Endodermal cell (in vitro differentiated cells): Measurements from ENCODE around the gene SH3TC1. TPM values are rescaled to one million over a fixed set of nuclear protein-coding genes. Genes with fewer than 3 reads are reported as not detected.

Experiments
- DNase-seq: peaks from one replicate; pipeline ENCODE4 v3.0.0-alpha.2; 2017
- H3K27ac ChIP-seq: 2 replicates; pipeline ENCODE4 v1.5.1; 2013; ENCODE audit warnings: mild to moderate bottlenecking, low read depth, low read length, moderate library complexity
- H3K27me3 ChIP-seq: 2 replicates; pipeline ENCODE4 v1.6.1; 2013; ENCODE audit warnings: mild to moderate bottlenecking, low read length, moderate library complexity; ENCODE audit not compliant: insufficient read depth, control insufficient read depth, poor library complexity, severe bottlenecking
- H3K36me3 ChIP-seq: 2 replicates; pipeline ENCODE4 v1.7.0; 2013; ENCODE audit warnings: mild to moderate bottlenecking, low read length, moderate library complexity; ENCODE audit not compliant: control insufficient read depth, insufficient read depth
- H3K4me1 ChIP-seq: one replicate; pipeline ENCODE4 v1.7.0; 2013; ENCODE audit warnings: low read length; ENCODE audit not compliant: control insufficient read depth, insufficient read depth
- H3K4me3 ChIP-seq: 2 replicates; pipeline ENCODE4 v1.5.1; 2013; ENCODE audit warnings: mild to moderate bottlenecking, low read length, moderate library complexity
- H3K9ac ChIP-seq: 2 replicates; pipeline ENCODE4 v1.6.1; 2013; ENCODE audit warnings: mild to moderate bottlenecking, low read length, moderate library complexity; ENCODE audit not compliant: poor library complexity, severe bottlenecking; ENCODE audit errors: extremely low read depth
- H3K9me3 ChIP-seq: 2 replicates; pipeline ENCODE4 v1.6.1; 2013; ENCODE audit warnings: mild to moderate bottlenecking, low read length, moderate library complexity; ENCODE audit not compliant: control insufficient read depth
- H3K27ac Mint-ChIP-seq: 2 replicates; pipeline ENCODE4 v1.8.0; 2020; ENCODE audit warnings: mixed read lengths
- H3K27me3 Mint-ChIP-seq: 2 replicates; pipeline ENCODE4 v1.8.0; 2021; ENCODE audit warnings: mild to moderate bottlenecking, mixed read lengths; ENCODE audit not compliant: insufficient read depth
- H3K36me3 Mint-ChIP-seq: 2 replicates; pipeline ENCODE4 v1.8.0; 2020; ENCODE audit warnings: low read depth, mixed read lengths
- H3K4me1 Mint-ChIP-seq: 2 replicates; pipeline ENCODE4 v1.8.0; 2020; ENCODE audit warnings: mixed read lengths
- H3K4me3 Mint-ChIP-seq: 2 replicates; pipeline ENCODE4 v1.8.0; 2020; ENCODE audit warnings: mild to moderate bottlenecking, moderate library complexity, mixed read lengths
- H3K9me3 Mint-ChIP-seq: 2 replicates; pipeline ENCODE4 v1.8.0; 2020; ENCODE audit warnings: mild to moderate bottlenecking, mixed read lengths
- CTCF ChIP-seq: fragments of 200-600 bp; sonication (generic); conservative IDR thresholded peaks from 2 replicates; pipeline ENCODE4 v1.5.0; 2021; ENCODE audit warnings: antibody characterized with exemption, mild to moderate bottlenecking
- WGBS, 2 experiments: methylation state at CpG; one replicate each; pipeline versions ENCODE4 v1.1.5 to v1.1.7; 2013; ENCODE audit warnings: missing lambda C conversion rate in 2 of 2, mixed read lengths in 1 of 2; ENCODE audit not compliant: insufficient coverage in 1 of 2, insufficient read length in 1 of 2; 5-methylcytosine and 5-hydroxymethylcytosine counted together
- total RNA-seq, 2 donors: library from RNA; stranded (reverse); fragmentation: NEBNext Ultra II Directional in 1 of 2; extraction: Animal tissue kit (Norgen Biotek cat#: 25700) in 1 of 2; gene quantifications; 2 replicates in 1 of 2; 3 replicates in 1 of 2; pipeline ENCODE4 v1.2.1, GENCODE V29; 2021

The SH3TC1 gene
- total RNA-seq, 2 donors from 2014 or later = 1.9 to 2.6 TPM

DNA sequence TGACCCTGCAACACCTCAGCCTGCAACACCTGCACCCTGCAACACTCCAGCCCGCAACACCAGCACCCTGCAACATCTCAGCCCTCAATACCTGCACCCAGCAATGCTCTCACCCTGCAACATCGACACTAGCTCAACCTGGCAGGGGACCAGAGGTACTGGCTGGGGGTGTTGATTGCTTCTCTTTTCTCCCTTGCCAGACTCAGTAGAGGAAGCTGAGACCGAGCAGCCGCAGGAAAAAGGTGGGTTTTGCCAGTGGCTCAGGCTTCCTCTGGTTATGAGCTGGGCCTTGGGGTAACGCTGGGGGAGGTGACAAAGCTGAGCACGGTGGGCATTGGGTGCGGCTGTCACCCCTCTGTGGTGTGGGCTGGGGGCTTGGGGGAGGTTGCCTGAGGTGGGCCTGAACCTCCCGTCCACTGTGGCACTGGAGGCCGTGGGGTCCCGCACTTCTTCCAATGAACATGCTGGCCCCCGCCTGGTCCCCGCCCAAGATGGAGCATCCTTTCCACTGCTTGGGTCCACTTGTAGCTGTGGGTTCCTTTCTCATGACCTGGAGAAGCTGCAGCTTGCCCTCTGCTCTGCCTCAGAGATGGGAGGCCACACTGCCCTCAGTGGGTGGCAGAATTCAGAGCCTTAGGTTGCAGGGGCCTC lies 26.0 kb downstream of the SH3TC1 start:
- no peak for DNase-seq
- Histone ChIP-seq H3K27me3 (no peaks in the 10 kb centered on the region), H3K4me3 (peak overlapping the region; percentile 10), H3K9me3 (no peaks in the 10 kb centered on the region), H3K36me3 (no peaks in the 10 kb centered on the region), H3K9ac (no peak overlapping the region), H3K27ac (no peak overlapping the region), H3K4me1 (peaks cover 13% of the 10 kb centered on the region)
- Mint-ChIP-seq H3K4me1 (peaks cover 21% of the 10 kb centered on the region), H3K4me3 (peak overlapping the region; percentile 37), H3K9me3 (no peaks in the 10 kb centered on the region), H3K36me3 (no peaks in the 10 kb centered on the region), H3K27me3 (no peaks in the 10 kb centered on the region), H3K27ac (peak overlapping the region; percentile 95)
- WGBS, 2 experiments = 87 to 96% methylated on average over 4 to 12 of the region's 12 CpGs
- no peak for TF ChIP-seq CTCF

- H3K27me3 Mint-ChIP-seq = no peaks in the 10 kb centered on the region
- Histone ChIP-seq H3K27me3 (no peaks in the 10 kb centered on the region), H3K4me1 (peaks cover 13% of the 10 kb centered on the region), H3K9ac (no peak overlapping the region), H3K9me3 (no peaks in the 10 kb centered on the region), H3K27ac (no peak overlapping the region), H3K4me3 (peak overlapping the region; percentile 10), H3K36me3 (no peaks in the 10 kb centered on the region)
- H3K4me3 Mint-ChIP-seq = peak overlapping the region; percentile 37
- no peaks in the 10 kb centered on the region for H3K9me3 Mint-ChIP-seq
- peak; percentile 84 for DNase-seq
- H3K4me1 Mint-ChIP-seq = peaks cover 21% of the 10 kb centered on the region
- no peak for TF ChIP-seq CTCF
- H3K36me3 Mint-ChIP-seq = no peaks in the 10 kb centered on the region
- 11 to 16% methylated on average over 3 to 10 of the region's 10 CpGs for WGBS, 2 experiments
- peak overlapping the region; percentile 95 for H3K27ac Mint-ChIP-seq
Observed at GRCh38 chr4:8225706-8226443, 26.8 kb downstream of the SH3TC1 start.

- Histone ChIP-seq H3K4me3 (no peak overlapping the region), H3K36me3 (no peaks in the 10 kb centered on the region), H3K27me3 (no peaks in the 10 kb centered on the region), H3K9me3 (no peaks in the 10 kb centered on the region), H3K9ac (no peak overlapping the region), H3K4me1 (peaks cover 13% of the 10 kb centered on the region), H3K27ac (no peak overlapping the region)
- Mint-ChIP-seq H3K36me3 (no peaks in the 10 kb centered on the region), H3K27me3 (no peaks in the 10 kb centered on the region), H3K4me1 (peaks cover 21% of the 10 kb centered on the region), H3K27ac (no peak overlapping the region), H3K4me3 (no peak overlapping the region), H3K9me3 (no peaks in the 10 kb centered on the region)
- DNase-seq = no peak
- no peak for TF ChIP-seq CTCF
- 95 to 97% methylated on average over 22 to 31 of the region's 31 CpGs for WGBS, 2 experiments
Observed at GRCh38 chr4:8227201-8227770, 28.2 kb downstream of the SH3TC1 start.
